ENCODE results near the gene MEIOB.
A peak's percentile ranks its signal among the peaks of the same experiment; 100 is the strongest.
"Not testable (repeated sequence)": the region's sequence is repeated elsewhere in the genome, so short reads cannot be mapped to it uniquely, and the experiment has no call there.

The MEIOB gene, protein sequence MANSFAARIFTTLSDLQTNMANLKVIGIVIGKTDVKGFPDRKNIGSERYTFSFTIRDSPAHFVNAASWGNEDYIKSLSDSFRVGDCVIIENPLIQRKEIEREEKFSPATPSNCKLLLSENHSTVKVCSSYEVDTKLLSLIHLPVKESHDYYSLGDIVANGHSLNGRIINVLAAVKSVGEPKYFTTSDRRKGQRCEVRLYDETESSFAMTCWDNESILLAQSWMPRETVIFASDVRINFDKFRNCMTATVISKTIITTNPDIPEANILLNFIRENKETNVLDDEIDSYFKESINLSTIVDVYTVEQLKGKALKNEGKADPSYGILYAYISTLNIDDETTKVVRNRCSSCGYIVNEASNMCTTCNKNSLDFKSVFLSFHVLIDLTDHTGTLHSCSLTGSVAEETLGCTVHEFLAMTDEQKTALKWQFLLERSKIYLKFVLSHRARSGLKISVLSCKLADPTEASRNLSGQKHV

DNA sequence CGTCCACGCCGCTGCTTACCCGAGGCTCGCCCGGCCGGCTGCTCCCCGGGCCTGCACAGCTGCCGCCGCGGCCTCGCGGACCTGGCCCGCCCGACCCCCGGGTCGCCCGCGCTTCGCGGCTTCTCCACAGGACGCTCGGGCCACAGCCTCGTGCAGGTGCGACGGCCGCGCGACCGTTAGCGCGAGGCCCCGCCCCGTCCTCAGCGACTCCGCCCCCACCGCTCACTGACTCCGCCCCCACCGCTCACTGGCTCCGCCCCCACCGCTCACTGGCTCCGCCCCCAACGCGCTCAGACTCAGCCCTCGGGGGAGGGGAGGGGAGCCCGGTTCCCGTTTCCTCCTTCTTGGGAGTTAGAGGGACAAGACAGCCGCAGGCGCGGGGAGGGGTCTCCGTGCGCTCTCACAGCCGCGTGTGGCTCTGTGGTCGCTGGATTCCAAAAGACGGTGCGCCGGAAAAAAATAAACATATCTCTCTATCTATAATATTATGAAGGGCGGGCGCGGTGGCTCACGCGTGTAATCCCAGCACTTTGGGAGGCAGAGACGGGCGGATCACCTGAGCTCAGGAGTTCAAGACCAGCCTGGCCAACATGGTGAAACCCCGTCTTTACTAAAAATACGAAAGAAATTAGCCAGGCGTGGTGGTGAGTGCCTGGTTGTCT lies at the start of gene MEIOB:
Gene MEIOB (minus strand): TSS at position 191 of the 662 bp plus-strand sequence. CDS start 3,989 bp downstream, outside the sequence.
- DNase-seq (ENCODE audit: low read depth) = peak; percentile 45

DNA sequence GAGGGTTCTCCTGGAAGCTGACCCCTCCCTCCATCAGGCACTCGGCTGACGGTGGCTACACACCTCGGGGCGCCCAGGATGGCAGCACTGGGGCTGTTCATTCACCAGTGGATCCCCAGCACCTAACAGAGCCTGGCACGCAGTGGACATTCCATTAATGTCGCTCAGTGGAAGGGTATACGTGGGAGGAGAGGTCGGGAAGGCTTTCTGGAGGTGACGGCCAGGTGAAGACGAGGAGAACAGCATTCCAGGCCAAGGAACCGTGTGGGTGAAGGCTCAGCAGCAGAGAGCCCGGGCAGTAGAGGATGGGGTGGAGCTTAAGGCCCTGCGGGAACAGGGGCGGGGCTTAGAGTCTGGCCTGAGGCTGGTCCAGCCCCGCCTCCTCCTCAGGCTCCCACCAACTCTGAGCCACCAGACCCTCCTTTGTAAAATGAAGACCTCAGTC lies 48.8 kb upstream of the MEIOB start:
- DNase-seq (ENCODE audit: low read depth) = peak; percentile 15

DNA sequence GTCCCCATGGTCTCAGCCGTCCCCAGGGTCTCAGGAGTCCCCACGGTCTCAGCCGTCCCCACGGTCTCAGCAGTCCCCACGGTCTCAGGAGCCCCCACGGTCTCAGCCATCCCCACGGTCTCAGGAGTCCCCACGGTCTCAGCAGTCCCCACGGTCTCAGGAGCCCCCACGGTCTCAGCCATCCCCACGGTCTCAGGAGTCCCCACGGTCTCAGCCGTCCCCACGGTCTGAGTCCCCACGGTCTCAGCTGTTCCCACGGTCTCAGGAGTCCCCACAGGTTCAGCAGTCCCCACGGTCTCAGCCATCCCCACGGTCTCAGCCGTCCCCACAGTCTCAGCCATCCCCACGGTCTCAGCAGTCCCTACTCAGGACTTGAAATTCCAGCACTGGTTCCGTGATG lies 48.2 kb upstream of the MEIOB start:
- not testable (repeated sequence) for DNase-seq (ENCODE audit: low read depth)

DNA sequence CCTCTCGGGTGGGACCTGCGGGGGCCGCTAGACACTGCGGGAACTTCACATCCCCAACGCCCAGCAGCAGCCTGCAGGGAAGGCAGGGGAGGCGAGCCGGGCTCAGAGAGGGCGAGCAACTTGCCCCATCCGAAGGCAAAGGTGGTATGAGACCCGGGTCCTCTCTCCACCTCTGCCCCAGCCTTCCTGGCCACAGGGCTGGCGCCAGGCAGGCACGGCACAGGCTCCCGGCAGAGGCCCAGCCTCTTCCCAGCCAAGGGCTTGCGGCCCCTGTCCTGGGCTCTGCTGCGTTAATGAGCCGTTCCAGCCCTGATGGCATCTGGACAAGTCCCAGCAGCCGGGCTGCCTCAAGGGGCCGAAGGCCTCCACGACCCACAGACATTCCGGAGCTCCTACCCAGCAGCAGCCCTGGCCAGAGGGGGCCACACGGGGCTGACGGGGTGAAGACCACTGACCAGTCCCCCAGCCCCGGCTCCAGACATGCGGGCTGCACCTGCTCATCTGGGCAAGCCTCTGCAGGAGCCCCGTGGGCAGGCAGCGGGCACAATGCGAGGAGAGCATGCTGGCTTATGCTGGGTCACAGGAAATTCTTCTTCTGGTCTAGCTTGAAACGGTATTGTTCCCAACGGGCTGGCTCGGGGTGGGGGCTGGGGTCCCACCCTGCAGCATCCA lies 47.5 kb upstream of the MEIOB start:
- no peak for DNase-seq (ENCODE audit: low read depth)

DNA sequence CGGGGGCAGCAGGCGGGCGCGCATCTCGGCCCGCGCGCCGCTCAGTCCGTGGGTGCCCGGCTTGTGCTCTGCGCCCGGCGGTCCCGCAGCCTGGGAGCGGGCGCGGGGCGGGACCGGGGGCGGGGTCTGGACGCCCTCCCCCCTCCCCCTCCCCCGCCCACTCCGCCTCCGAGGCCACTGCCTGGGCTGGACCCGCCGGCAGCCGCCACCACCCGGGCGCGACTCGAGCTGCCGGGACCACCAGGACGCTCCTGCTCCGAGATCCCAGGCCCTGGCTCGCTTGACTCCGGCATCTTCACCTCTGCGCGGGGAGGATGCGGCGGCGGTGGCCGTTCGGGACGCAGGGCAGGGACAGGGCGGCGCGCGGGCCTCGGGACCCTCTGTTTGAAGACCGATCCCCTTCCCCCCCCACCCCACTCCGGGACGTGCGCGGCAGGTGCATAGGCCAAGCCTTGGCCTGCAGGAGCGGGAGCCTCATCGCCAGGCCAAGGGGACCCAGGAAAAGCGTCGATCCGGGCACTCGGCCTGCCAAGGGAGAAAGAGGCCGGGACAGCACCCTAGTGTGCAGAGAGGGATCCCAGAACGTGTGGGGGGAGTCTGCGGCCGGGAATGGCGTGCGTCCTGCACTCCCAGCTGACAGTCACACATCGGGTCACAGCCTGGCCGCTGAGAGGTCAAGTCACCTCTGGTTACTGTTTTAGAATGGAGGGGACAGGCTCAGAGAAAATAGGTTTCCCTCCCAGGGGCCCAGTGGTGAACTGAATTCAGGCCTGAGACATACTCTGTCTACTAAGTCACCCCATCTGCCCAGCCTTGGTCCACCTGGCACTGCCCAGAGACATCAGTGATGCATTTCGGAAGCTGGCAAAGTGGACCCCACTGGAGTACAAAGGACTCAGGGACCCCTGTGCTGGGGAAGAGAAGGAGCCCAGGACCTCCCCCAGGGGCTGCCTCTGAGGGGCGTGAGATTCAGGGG lies 46.7 kb upstream of the MEIOB start, which contains the start of gene HS3ST6:
Gene HS3ST6 (minus strand): TSS at position 65 of the 976 bp plus-strand sequence. CDS start 92 bp downstream, outside the sequence.
- no peak for DNase-seq (ENCODE audit: low read depth)

DNA sequence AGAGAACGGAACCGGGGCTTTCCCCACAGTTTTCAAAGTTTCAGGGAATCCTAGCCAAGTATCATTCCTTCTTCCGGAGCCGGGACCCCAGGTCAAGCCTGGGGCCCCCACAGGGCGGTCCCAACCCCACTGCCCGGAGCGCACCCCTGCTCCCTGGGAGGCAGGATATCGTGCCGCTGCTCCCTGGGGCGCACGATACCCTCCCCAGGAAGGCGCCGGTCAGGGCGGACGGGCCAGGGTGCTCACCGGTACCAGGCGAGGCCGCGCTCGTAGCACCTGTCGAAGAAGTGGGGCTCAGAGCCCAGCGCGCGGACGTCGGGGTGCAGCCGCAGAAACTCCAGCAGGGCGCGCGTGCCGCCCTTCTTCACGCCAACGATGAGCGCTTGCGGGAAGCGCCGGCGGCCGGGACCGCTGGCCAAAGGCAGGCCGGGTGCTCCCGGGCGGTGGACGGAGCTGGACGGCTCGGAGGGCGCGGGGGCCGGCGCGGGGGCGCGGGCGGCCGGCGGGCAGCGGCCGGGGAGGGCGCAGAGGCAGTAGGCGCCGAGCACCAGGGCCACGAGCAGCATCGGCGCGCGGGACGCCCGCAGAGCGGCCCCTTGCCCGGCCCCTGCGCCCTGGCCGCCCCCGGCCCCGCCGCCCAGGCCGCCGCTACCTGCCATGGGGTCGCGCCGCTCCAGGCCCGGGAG lies 45.8 kb upstream of the MEIOB start:
- DNase-seq (ENCODE audit: low read depth) = no peak

DNA sequence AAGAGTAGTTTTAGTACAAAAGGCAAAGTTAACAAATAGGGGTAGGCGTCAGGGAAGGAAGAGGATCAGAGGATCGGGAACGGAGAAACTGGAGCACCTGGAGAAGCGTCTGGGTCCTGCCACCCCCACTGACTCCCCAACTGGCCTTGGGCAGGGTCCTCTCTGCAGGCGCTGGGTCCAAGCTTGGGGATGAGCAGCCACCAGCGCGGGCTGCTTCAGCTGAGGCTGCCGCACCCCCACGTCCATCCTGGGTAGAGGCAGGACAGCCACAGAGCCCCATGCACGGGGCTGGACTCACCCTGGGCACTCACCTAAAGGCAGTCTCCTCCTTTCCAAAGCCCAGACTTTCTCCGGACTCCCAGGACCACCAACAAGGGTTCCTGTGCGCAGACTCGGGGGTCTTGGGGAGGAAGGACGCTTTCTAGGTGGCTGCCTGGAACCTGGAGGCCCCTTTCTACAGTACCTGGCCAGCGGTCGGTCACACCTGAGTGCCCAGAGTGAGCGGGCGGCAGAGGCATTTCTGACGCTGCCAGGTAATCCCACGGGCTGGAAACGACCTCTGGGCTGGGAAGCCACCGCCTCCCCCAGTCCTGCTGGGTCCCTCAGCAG lies 45.2 kb upstream of the MEIOB start:
- no peak for DNase-seq (ENCODE audit: low read depth)

DNA sequence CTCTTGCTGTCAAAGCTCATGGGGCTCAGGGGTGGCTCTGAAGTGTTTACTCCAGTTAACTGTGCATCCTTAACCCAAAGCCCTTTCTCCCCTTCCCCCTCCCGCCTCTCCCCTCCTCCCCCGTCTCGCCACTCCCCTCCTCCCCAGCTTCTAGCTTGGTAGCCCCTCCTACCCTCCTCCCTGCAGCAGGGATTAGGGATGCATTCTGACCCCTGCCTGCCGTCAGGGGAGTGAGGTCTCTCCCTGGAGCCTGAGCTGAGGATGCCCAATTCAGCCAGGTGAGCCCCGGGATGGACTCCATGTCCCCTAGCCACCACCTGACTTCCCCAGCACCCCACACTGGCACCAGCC lies 44.7 kb upstream of the MEIOB start:
- no peak for DNase-seq (ENCODE audit: low read depth)

DNA sequence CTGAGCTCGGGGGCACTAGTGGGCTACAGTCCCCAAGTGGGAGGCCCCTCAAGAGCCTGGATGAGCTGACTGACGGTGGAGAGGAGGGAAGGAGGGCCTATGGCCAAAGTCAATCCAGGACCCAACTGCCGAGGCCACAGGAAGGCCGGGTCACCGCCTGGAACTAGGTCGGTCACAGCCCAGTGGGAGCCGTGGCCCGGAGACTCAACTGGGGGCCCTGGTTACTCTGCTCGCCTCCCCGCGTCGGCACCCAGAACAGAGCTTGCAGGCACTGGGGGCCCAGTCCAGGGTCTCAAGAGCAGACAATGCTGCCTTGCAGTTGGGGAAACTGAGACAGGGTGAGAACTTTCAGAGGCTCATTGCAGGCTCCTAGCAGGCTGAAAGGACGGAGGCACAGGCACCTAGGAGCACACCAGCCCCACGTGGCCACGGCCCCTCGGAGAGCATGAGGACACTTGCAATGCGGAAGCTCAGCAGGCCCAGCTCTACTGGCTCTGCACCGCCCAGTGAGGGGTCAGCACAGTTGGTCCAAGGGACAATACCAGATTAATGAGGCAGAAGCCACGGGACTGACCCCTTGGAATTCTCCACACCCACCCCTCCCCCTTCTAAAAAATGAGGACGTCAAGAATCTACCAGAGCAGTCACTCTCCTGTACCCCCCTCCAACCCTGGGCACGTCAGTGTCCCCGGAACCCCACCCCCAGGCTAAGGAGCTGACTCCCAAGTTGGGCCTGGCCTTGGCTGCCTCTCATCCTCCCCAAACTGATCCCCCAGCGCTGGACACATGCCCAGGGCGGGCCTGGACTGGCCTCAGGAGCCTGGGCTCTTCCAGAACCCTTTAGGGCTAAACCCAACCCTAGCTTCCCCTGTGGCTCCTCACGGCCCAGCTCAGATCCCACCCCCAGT lies 44.0 kb upstream of the MEIOB start:
- DNase-seq (ENCODE audit: low read depth) = no peak

DNA sequence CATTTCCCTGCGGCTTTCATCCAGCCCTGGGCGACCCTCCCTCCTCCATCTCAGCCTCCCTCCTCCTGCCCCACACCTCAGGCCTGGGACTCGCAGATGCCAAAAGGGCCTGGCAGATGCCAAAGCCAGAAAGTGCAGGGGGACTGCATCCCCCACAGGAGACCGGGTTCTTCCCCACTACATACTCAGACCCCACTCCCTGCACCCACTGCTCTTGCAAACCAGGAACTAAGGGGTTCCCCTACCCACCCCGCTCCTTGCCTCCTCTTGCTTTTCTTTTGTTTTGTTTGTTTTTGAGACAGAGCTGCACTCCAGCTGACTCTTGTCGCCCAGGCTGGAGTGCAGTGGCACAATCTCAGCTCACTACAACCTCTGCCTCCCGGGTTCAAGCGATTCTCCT lies 43.0 kb upstream of the MEIOB start:
- DNase-seq (ENCODE audit: low read depth) = no peak

DNA sequence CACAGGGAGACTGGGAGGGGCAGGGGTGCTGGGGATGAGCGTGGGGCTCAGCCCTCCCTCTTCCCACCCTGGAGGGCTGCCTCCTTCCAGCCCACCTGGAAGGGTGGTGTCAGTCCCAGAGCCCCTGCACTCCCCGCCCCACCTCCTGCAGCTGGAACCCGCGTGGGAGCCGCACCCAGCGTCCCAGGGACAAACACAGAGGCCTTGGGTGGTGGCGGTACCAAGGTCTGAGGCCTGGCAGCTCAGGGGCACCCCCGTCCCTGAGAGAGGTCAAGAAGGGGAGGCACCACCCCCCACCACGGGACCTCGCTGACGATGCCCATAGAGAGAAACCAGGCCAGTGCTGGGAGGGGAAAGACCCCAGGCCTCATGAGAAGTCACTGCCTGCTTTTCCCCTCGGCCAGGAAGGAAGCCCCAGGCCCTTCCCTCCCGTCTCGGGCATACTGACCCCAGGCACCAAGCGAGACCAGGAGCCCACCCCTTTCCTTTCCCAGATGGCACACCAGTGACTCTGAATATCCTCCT lies 42.2 kb upstream of the MEIOB start:
- no peak for DNase-seq (ENCODE audit: low read depth)

DNA sequence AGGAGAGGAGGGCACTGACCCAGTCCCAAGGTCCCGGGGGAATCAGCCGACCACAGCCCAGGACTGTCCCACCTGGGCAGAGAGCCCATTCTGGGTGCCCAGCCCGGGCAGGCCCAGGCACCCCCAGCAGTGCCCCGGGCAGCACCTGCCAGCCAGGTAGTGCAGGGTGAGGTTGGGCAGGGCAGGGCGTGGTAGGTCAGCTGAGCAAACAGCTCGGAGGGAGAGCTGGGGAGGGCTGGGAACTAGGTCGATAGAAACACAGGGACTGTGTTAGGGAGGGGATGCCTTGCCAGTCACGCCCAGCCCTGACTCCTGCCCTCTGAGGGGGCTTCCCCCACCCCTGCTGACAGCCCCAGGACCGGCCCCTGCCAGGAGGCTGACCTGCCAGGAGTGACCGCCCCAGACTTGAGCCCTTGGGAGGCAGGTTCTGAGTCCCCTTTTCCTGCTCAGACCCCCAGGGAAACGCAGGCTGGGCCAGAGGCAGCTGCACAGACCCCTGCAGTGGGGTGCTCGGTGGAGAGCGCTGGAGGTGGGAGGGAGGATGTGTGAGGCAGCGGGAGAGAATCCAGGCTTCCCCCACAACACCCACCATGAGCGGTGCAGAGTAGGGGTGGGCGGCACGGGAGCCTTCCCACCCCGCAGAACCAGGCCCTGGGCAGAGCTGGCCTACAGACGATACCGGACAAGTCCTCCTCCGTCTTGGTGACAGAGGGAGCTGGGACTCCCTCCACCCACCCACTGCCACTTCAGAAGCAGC lies 41.5 kb upstream of the MEIOB start:
- no peak for DNase-seq (ENCODE audit: low read depth)

DNA sequence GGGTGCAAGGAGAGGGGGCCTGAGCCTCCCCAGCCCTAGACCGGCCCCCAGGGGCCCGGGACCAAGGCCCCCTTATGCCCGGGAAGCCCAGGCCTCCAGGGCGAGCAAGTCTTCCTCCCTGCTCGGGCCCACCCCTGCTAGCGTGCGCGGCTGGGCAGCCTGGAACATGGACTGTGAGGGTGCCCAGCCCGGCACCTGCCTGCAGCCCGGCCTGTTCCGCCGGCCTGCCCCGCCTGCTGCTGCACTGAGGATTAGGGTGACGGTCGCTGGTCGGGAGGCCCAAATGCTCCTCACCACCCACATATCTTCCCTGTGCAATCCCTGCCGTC lies 40.2 kb upstream of the MEIOB start:
- no peak for DNase-seq (ENCODE audit: low read depth)

DNA sequence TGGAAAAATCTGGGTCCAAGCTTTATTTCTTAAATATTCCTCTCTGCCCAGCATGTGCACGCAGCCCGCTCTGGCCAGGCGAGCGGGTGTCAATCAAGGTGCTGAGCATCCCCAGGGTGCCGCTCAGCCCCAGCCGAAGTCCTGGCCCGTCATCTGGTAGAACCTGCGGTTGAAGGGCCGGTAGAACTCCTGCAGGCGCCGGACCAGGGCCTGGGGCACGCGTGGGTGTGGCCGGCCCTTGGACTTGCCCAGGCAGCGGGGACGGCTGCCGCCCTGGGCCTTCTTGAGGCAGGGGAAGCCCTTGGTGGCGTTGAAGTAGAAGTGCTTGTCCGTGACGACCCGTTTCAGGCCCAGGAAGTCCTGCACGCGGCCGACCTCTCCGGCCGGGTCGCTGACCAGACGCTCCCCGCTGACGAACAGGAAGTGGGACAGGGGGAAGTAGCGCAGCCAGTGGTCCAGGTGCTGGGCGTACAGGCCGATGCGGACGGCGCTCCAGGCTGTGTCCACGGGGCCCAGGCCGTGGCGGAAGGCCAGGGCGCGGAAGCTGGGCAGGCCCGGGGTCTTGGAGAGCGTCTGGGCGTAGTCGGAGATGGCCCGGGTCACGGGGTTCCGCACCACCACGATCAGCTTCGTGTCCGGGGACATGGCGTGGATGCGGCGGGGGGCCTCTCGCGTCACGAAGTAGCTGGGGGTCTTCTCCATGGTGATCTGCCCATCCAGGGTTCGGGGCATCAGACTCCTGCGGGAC lies 39.7 kb upstream of the MEIOB start:
- DNase-seq (ENCODE audit: low read depth) = no peak

DNA sequence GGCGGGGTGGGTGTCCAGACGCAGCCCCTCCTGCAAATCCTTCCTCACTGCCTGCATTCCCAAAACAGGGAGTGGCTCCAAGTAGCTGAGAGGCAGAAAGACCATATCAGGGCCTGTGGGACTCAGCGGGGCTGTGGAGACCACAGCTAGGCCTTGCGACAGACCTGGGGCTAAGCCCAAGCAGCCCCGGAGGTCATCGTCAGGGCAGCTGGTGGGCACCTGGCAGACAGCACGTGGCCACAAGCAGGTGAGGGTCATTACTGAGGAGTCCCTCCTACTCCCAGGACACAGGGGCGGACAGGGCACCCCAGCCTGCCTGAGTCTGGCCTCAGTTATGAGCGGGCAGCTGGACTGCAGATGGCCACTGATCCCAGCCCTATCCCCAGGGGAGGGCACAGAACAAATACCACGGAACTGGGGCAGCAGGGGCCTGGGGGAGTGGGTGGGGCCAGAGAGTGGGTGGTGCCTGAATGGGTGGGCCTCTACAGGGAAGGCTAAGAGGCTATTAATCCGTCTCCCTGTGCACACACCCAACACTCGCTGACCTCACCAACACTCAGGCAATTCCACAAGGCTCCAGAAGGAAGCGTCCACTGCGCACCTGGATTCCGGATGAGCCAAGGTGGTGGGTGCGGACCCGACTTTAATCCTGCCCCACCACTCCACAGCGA lies 37.7 kb upstream of the MEIOB start:
- no peak for DNase-seq (ENCODE audit: low read depth)

DNA sequence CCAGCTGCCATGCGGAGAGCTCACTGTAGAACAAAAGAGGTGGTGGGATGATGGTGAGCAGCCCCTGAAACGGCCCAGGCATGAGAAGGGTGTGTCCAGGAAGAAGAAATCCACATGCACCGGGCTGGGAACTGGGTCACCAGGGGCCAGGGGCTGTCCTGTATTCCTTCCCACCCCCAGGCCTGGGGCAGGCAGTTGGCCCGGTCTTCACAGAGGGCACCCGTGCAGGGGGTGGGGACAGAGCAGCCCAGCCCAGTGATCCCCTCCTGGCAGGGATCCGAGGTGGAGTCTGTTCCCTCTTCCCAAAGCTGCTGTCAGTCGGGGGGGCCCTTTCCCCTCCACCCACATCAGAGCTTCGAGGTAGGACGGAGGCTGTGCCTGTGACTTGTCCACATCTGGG lies 37.0 kb upstream of the MEIOB start:
- DNase-seq (ENCODE audit: low read depth) = no peak

DNA sequence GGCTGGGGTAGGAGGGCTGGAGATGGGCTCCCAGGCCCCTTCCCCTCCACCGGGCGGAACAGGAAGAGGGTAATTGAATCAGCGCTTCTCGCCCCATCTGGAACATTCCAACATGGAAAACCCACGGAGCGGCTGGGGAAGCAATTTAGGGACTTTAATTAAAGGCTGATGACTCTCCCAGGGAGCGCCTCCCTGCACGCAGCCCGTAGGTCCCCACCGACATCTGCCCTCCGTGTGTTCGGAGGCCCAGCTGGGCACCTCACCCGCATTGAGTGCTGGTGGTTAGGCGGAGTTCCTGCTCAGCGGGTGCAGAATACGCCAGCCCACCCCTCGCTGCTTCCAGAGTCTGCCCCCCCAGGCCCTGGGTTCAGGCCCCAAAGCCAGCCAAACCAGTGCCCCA lies 36.2 kb upstream of the MEIOB start:
- no peak for DNase-seq (ENCODE audit: low read depth)
